ENCODE results near the gene LRPPRC.

GRCh38 chr2:43887176-43887575 is 108.6 kb downstream of the LRPPRC start:
- TF ChIP-seq EP300 (IDR thresholded peaks at IDR 0.05; ENCODE audit: borderline replicate concordance) (no peak), YY1 (IDR thresholded peaks at IDR 0.05; ENCODE audit: low read depth) (no peak), FOXM1 (IDR thresholded peaks at IDR 0.05; ENCODE audit: borderline replicate concordance, low read depth) (no peak), RAD21 (IDR thresholded peaks at IDR 0.05; ENCODE audit: low read depth) (no peak), TCF12 (IDR thresholded peaks at IDR 0.05; ENCODE audit: low read depth) (no peak), TAF1 (IDR thresholded peaks at IDR 0.05; ENCODE audit: low read depth) (no peak), CEBPB (IDR thresholded peaks at IDR 0.05) (no peak), ZBTB7A (IDR thresholded peaks at IDR 0.05; ENCODE audit: low read depth) (no peak), NFIC (IDR thresholded peaks at IDR 0.05) (no peak), TEAD4 (IDR thresholded peaks at IDR 0.05) (no peak)
- TF ChIP-seq, protein P1, sequence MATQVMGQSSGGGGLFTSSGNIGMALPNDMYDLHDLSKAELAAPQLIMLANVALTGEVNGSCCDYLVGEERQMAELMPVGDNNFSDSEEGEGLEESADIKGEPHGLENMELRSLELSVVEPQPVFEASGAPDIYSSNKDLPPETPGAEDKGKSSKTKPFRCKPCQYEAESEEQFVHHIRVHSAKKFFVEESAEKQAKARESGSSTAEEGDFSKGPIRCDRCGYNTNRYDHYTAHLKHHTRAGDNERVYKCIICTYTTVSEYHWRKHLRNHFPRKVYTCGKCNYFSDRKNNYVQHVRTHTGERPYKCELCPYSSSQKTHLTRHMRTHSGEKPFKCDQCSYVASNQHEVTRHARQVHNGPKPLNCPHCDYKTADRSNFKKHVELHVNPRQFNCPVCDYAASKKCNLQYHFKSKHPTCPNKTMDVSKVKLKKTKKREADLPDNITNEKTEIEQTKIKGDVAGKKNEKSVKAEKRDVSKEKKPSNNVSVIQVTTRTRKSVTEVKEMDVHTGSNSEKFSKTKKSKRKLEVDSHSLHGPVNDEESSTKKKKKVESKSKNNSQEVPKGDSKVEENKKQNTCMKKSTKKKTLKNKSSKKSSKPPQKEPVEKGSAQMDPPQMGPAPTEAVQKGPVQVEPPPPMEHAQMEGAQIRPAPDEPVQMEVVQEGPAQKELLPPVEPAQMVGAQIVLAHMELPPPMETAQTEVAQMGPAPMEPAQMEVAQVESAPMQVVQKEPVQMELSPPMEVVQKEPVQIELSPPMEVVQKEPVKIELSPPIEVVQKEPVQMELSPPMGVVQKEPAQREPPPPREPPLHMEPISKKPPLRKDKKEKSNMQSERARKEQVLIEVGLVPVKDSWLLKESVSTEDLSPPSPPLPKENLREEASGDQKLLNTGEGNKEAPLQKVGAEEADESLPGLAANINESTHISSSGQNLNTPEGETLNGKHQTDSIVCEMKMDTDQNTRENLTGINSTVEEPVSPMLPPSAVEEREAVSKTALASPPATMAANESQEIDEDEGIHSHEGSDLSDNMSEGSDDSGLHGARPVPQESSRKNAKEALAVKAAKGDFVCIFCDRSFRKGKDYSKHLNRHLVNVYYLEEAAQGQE (IDR thresholded peaks at IDR 0.05; ENCODE audit: low read depth) = no peak
